HepG2 (cell line): ENCODE measurements around the gene TRPC6. TPM values are rescaled to one million over a fixed set of nuclear protein-coding genes. Genes with fewer than 3 reads are reported as not detected.
A peak's percentile ranks its signal among the peaks of the same experiment; 100 is the strongest.

Experiments used
- ATAC-seq: fragments of 200-7000 bp; cut with Tn5 transposase; 3 replicates; pipeline ENCODE4 v1.9.1; 2020; ENCODE audit warnings: mild to moderate bottlenecking, moderate library complexity
- BruUV-seq: library from RNA; stranded (reverse); fragments of 400-500 nt; replicated peaks from 2 replicates; lab custom pipeline; 2021; lab: Mats Ljungman, UMichigan
- CTCF ChIA-PET: fragments of 300-600 bp; formaldehyde crosslinking; extraction: SDS; loops from one replicate; lab custom pipeline; 2021; ENCODE audit warnings: low total read pairs, inconsistent platforms, low intra/inter-chr PET ratio; lab: Yijun Ruan, JAX
- POLR2A ChIA-PET: fragments of 350-600 bp; sonication (Branson Sonifier 250); formaldehyde crosslinking; loops from one replicate; lab custom pipeline; 2020; ENCODE audit warnings: antibody characterized with exemption, inconsistent platforms; lab: Yijun Ruan, JAX
- DNase-seq: peaks from one replicate; pipeline ENCODE4 v3.0.0-alpha.2; 2015; ENCODE audit warnings: low spot score
- FAIRE-seq: peaks from 3 replicates; lab custom pipeline; 2011; peaks lifted over from hg19 to GRCh38; lab: Jason Lieb, UNC
- H2AFZ ChIP-seq: one replicate; pipeline ENCODE4 v1.6.1; 2011; ENCODE audit warnings: low read length, inconsistent platforms
- H3K27ac ChIP-seq: fragments of 300-600 bp; 3 replicates; pipeline ENCODE4 v1.8.0; 2011; ENCODE audit warnings: mixed run types, mild to moderate bottlenecking, mixed read lengths, low read length, inconsistent platforms; ENCODE audit not compliant: insufficient read depth; ENCODE audit errors: extremely low read length
- H3K27me3 ChIP-seq, 2 experiments: fragments of 200-600 bp in 1 of 2; 2 replicates in 1 of 2; 3 replicates in 1 of 2; pipeline versions ENCODE4 v1.6.0 to v1.8.0; 2011; ENCODE audit warnings: low read length in 2 of 2, mild to moderate bottlenecking in 2 of 2, moderate library complexity in 2 of 2, inconsistent platforms in 1 of 2; ENCODE audit not compliant: insufficient read depth in 2 of 2, control insufficient read depth in 1 of 2
- H3K36me3 ChIP-seq, 2 experiments: fragments of 200-600 bp in 1 of 2; replicated peaks in 1 of 2; 2 replicates in 1 of 2; 3 replicates in 1 of 2; pipeline versions ENCODE4 v1.5.1 to v1.8.0; 2011; ENCODE audit warnings: low read length in 2 of 2, inconsistent platforms in 1 of 2; ENCODE audit not compliant: insufficient read depth in 2 of 2, control insufficient read depth in 1 of 2
- H3K4me1 ChIP-seq: 2 replicates; pipeline ENCODE4 v1.5.1; 2012; ENCODE audit warnings: low read length, inconsistent platforms; ENCODE audit not compliant: insufficient read depth
- H3K4me2 ChIP-seq: 2 replicates; pipeline ENCODE4 v1.6.0; 2011; ENCODE audit warnings: low read depth, low read length, inconsistent platforms
- H3K4me3 ChIP-seq, 3 experiments: fragments of 200-600 bp in 1 of 3; sonication (generic), shearing (Covaris generic) in 1 of 3; replicated peaks in 1 of 3; 2 replicates each; pipeline ENCODE4 v1.5.1; 2011 to 2016; ENCODE audit warnings: low read length in 3 of 3, inconsistent platforms in 2 of 3, low read depth in 2 of 3, mild to moderate bottlenecking in 2 of 3, control low read depth in 1 of 3, mixed read lengths in 1 of 3; ENCODE audit not compliant: insufficient read depth in 1 of 3
- H3K79me2 ChIP-seq: one replicate; pipeline ENCODE4 v1.6.1; 2011; ENCODE audit warnings: low read length, inconsistent platforms; ENCODE audit not compliant: insufficient read depth
- H3K9ac ChIP-seq: 2 replicates; pipeline ENCODE4 v1.6.0; 2011; ENCODE audit warnings: mild to moderate bottlenecking, low read depth, low read length, inconsistent platforms; ENCODE audit not compliant: insufficient read depth
- H3K9me3 ChIP-seq: 2 replicates; pipeline ENCODE4 v1.5.1; 2012; ENCODE audit warnings: mild to moderate bottlenecking, low read length
- H4K20me1 ChIP-seq: 2 replicates; pipeline ENCODE4 v1.6.0; 2011; ENCODE audit warnings: inconsistent platforms, mild to moderate bottlenecking, low read length, moderate library complexity; ENCODE audit not compliant: insufficient read depth
- CCDC6 ChIP-seq: sonication (generic); formaldehyde crosslinking; IDR thresholded peaks from 2 replicates; pipeline ENCODE4 v1.8.1; 2022; ENCODE audit warnings: mild to moderate bottlenecking, missing genetic modification reagents, moderate library complexity
- HIC2 ChIP-seq: sonication (generic); formaldehyde crosslinking; IDR thresholded peaks from 2 replicates; pipeline ENCODE4 v1.9.0; 2022; ENCODE audit warnings: low read depth, missing genetic modification reagents
- HOXD1 ChIP-seq: sonication (generic); formaldehyde crosslinking; IDR thresholded peaks from 2 replicates; pipeline ENCODE4 v1.5.0; 2020; ENCODE audit warnings: missing genetic modification reagents
- IKZF4 ChIP-seq: sonication (generic); formaldehyde crosslinking; IDR thresholded peaks from 2 replicates; pipeline ENCODE4 v1.5.1; 2020; ENCODE audit warnings: borderline replicate concordance, mild to moderate bottlenecking, low read depth, missing genetic modification reagents; ENCODE audit errors: not compliant biosample characterization
- IRF9 ChIP-seq: sonication (generic); formaldehyde crosslinking; IDR thresholded peaks from 2 replicates; pipeline ENCODE4 v1.8.0; 2022; ENCODE audit warnings: missing genetic modification reagents, mild to moderate bottlenecking, borderline replicate concordance
- MBD4 ChIP-seq: IDR thresholded peaks from 2 replicates; pipeline ENCODE4 v1.6.1; 2012; ENCODE audit warnings: low read length, inconsistent platforms, borderline replicate concordance
- MEIS1 ChIP-seq: sonication (generic); formaldehyde crosslinking; IDR thresholded peaks from 2 replicates; pipeline ENCODE4 v1.9.0; 2021; ENCODE audit warnings: mild to moderate bottlenecking, missing genetic modification reagents, moderate library complexity, borderline replicate concordance
- NPAS2 ChIP-seq: sonication (generic); formaldehyde crosslinking; IDR thresholded peaks from 2 replicates; pipeline ENCODE4 v1.8.0; 2022; ENCODE audit warnings: mild to moderate bottlenecking, missing genetic modification reagents, borderline replicate concordance
- TOPORS ChIP-seq: sonication (generic); formaldehyde crosslinking; IDR thresholded peaks from 2 replicates; pipeline ENCODE4 v1.8.0; 2023; ENCODE audit warnings: mild to moderate bottlenecking, missing genetic modification reagents
- ZFP90 ChIP-seq: sonication (generic); formaldehyde crosslinking; IDR thresholded peaks from 2 replicates; pipeline ENCODE4 v1.8.0; 2022; ENCODE audit warnings: missing genetic modification reagents, mild to moderate bottlenecking, inconsistent platforms, borderline replicate concordance
- ZNF263 ChIP-seq: sonication (generic); formaldehyde crosslinking; IDR thresholded peaks from 2 replicates; pipeline ENCODE4 v1.4.0; 2020; ENCODE audit warnings: missing genetic modification reagents
- ZNF274 ChIP-seq: sonication (generic); formaldehyde crosslinking; IDR thresholded peaks from 2 replicates; pipeline ENCODE4 v1.5.1; 2020; ENCODE audit warnings: mild to moderate bottlenecking, missing genetic modification reagents
- ZNF33A ChIP-seq: sonication (generic); formaldehyde crosslinking; IDR thresholded peaks from 2 replicates; pipeline ENCODE4 v1.5.1; 2020; ENCODE audit warnings: missing genetic modification reagents, mild to moderate bottlenecking, moderate library complexity, borderline replicate concordance
- ZNF33B ChIP-seq: sonication (generic); formaldehyde crosslinking; IDR thresholded peaks from 2 replicates; pipeline ENCODE4 v1.5.1; 2020; ENCODE audit warnings: mild to moderate bottlenecking, missing genetic modification reagents
- ZNF431 ChIP-seq: sonication (generic); formaldehyde crosslinking; IDR thresholded peaks from 2 replicates; pipeline ENCODE4 v1.9.0; 2022; ENCODE audit warnings: missing genetic modification reagents, low read depth, mild to moderate bottlenecking, borderline replicate concordance
- ZNF784 ChIP-seq: sonication (generic); formaldehyde crosslinking; IDR thresholded peaks from 2 replicates; pipeline ENCODE4 v1.5.1; 2020; ENCODE audit warnings: missing genetic modification reagents, mild to moderate bottlenecking, borderline replicate concordance
- WGBS: methylation state at CpG from one replicate; pipeline ENCODE4 v1.1.6; 2017; ENCODE audit warnings: low lambda C conversion rate; 5-methylcytosine and 5-hydroxymethylcytosine counted together
- in situ Hi-C: cut with HindIII; loops from 2 replicates; pipeline ENCODE4 v1.10.0; 2017; ENCODE audit warnings: low pct_unique_long_range_greater_than_20kb; ENCODE audit not compliant: extremely low pct_ligation_motif_present
- intact Hi-C: fragments of 100-400 bp; cut with micrococcal nuclease; formaldehyde crosslinking; loops from one replicate; pipeline ENCODE4 v1.10.0; 2022; ENCODE audit not compliant: unreplicated experiment
- polyA plus RNA-seq, 8 experiments: library from polyadenylated mRNA; depleted of rRNA in 3 of 8; stranded (reverse) in 7 of 8; unstranded in 1 of 8; fragments of >200 nt; fragmentation: Illumina TruSeq in 4 of 8; extraction: Trizol in 4 of 8; gene quantifications; 2 replicates each; pipeline versions ENCODE4 v1.2.1 to v1.2.3, GENCODE V29; 2011 to 2016; ENCODE audit warnings: low read depth in 4 of 8, missing spikeins in 1 of 8, mixed read lengths in 1 of 8; ENCODE audit not compliant: insufficient read depth in 1 of 8
- total RNA-seq, 5 experiments: library from RNA; depleted of rRNA; stranded (reverse); fragments of >200 nt; fragmentation: Illumina TruSeq; extraction: Trizol; gene quantifications; 2 replicates each; pipeline ENCODE4 v1.2.3, GENCODE V29; 2016; ENCODE audit warnings: low read depth in 1 of 5

Gene TRPC6
- total and polyA plus RNA-seq, 2 of the 13 experiments (the other 11 are each of a cell fraction or from before 2014, with no cell fraction given), result not detected

DNA sequence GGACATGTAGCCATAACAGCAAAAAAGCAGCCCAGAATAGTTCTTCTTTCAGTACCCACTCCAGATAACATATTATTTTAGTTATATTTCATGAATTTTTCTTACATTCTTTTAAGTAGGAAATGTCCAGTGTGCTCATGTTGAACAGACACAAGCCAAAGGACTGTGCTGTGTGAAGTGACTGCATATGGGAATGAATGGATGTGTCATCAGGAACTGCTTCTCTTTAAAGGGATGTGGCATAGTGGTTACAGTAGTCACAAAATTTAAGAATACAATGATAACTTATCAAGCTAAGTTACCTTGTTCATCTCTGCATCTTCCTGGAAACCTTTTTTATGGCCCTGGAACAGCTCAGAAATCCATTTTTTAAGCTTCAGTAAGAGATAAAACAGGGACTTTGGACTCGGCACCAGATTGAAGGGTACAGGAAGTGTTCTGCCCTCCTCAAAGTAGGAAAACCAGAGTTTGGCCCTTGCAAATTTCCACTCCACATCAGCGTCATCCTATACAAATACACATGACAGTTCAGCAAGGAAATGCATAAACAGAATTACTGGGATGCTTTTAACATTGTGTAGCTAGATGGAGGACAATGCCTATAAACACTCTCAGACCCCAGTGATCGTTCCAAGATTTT, 112.8 kb downstream of the TRPC6 start:
- Histone ChIP-seq H3K4me1 (peaks cover 16% of the 10 kb centered on the region), H3K27ac (no peak overlapping the region), H3K9ac (no peak overlapping the region), H3K36me3 (no peaks in the 10 kb centered on the region), H2AFZ (no peak overlapping the region), H3K79me2 (no peaks in the 10 kb centered on the region), H4K20me1 (no peaks in the 10 kb centered on the region), H3K27me3 (no peaks in the 10 kb centered on the region), H3K4me3 (no peak overlapping the region), H3K4me2 (no peak overlapping the region), H3K9me3 (no peaks in the 10 kb centered on the region)
- ChIA-PET CTCF (no interaction called here), POLR2A (no interaction called here)
- 0% methylated on average over 3 of the region's 3 CpGs for WGBS
- TF ChIP-seq ZNF263 (CRISPR knock-in tag) (no peak), CCDC6 (CRISPR knock-in tag) (no peak), ZFP90 (no peak), ZNF33B (CRISPR knock-in tag) (no peak), ZNF274 (no peak), NPAS2 (CRISPR knock-in tag) (no peak), HOXD1 (CRISPR knock-in tag) (no peak)
- no peak for FAIRE-seq
- no TSS peak for BruUV-seq
- intact Hi-C loops, result no loop called here
- no peak for ATAC-seq
- in situ Hi-C loops, result no loop called here
- DNase-seq, result peak; percentile 25

GRCh38 chr11:101470419-101470818, 113.4 kb downstream of the TRPC6 start:
- ATAC-seq (no peak), DNase-seq (no peak), FAIRE-seq (no peak)
- no peaks in the 10 kb centered on the region for H3K9me3 ChIP-seq
- H3K4me1 ChIP-seq, result peaks cover 20% of the 10 kb centered on the region
- H3K4me3 ChIP-seq, result no peak overlapping the region
- no peak overlapping the region for H2AFZ ChIP-seq
- H3K9ac ChIP-seq, result no peak overlapping the region
- no peaks in the 10 kb centered on the region for H4K20me1 ChIP-seq
- ChIA-PET POLR2A (no interaction called here), CTCF (no interaction called here)
- in situ Hi-C loops, result no loop called here
- H3K27me3 ChIP-seq, result no peaks in the 10 kb centered on the region
- WGBS, result 5% methylated on average over 2 of the region's 2 CpGs
- no peak overlapping the region for H3K27ac ChIP-seq
- no TSS peak for BruUV-seq
- no peak overlapping the region for H3K4me2 ChIP-seq
- intact Hi-C loops, result no loop called here
- no peaks in the 10 kb centered on the region for H3K36me3 ChIP-seq
- no peaks in the 10 kb centered on the region for H3K79me2 ChIP-seq
- TF ChIP-seq IRF9 (CRISPR knock-in tag), result no peak
- no peak for TF ChIP-seq HIC2 (CRISPR knock-in tag)
- no peak for TF ChIP-seq ZNF784
- TF ChIP-seq TOPORS, result no peak
- no peak for TF ChIP-seq MEIS1
- TF ChIP-seq ZNF33A (CRISPR knock-in tag), result no peak
- no peak for TF ChIP-seq IKZF4 (CRISPR knock-in tag)
- no peak for TF ChIP-seq ZNF431 (CRISPR knock-in tag)
- TF ChIP-seq MBD4, result no peak
